ENCODE data around the gene B3GLCT. TPM values are rescaled to one million over a fixed set of nuclear protein-coding genes. Genes with fewer than 3 reads are reported as not detected.
"Not testable (repeated sequence)": the region's sequence is repeated elsewhere in the genome, so short reads cannot be mapped to it uniquely, and the experiment has no call there.

The B3GLCT gene
- total RNA-seq, 4 donors from 2014 or later, result 5.4 to 14.1 (median 6.6) TPM

DNA sequence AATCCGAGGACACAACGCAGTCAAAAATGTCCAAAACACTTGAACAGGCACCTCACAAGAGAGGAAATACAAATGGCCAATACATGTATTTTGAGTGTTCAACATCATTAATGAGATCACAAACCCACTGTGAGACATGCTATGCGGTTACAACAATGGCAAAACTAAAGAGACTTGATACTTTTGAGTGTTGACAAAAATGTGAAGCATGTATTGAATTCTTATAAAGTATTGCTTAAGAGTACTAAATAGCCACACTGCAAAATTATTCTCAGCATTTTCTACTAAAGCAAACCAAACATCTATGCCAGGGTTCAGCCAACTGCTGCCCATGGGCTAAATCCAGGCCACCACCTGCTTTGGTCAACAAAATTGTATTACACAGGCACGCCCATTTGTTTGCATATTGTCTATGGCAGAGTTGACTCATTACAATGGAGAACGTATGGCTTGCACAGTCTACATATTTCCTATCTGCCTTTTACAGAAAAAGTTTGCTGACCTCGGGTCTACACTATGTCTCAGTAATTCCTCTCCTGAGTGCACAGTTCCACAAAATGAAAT is 135.3 kb downstream of the B3GLCT start:
- H3K4me3 ChIP-seq, result no peak overlapping the region
- TF ChIP-seq, protein P1, sequence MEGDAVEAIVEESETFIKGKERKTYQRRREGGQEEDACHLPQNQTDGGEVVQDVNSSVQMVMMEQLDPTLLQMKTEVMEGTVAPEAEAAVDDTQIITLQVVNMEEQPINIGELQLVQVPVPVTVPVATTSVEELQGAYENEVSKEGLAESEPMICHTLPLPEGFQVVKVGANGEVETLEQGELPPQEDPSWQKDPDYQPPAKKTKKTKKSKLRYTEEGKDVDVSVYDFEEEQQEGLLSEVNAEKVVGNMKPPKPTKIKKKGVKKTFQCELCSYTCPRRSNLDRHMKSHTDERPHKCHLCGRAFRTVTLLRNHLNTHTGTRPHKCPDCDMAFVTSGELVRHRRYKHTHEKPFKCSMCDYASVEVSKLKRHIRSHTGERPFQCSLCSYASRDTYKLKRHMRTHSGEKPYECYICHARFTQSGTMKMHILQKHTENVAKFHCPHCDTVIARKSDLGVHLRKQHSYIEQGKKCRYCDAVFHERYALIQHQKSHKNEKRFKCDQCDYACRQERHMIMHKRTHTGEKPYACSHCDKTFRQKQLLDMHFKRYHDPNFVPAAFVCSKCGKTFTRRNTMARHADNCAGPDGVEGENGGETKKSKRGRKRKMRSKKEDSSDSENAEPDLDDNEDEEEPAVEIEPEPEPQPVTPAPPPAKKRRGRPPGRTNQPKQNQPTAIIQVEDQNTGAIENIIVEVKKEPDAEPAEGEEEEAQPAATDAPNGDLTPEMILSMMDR (IDR thresholded peaks at IDR 0.05), result no peak
- TF ChIP-seq POLR2A (IDR thresholded peaks at IDR 0.05) (no peak), EP300 (IDR thresholded peaks at IDR 0.05) (no peak)
- WGBS, 2 donors, result 82 to 85% methylated on average over 6 of the region's 6 CpGs
- H3K27me3 ChIP-seq, result no peaks in the 10 kb centered on the region
- no peak overlapping the region for H3K27ac ChIP-seq
- no peaks in the 10 kb centered on the region for H3K36me3 ChIP-seq
- no peak for DNase-seq (ENCODE audit: low spot score in 2 of 2)
- H3K9me3 ChIP-seq, result peaks cover 0 to 26% (median 0%) of the 10 kb centered on the region in 4 donors
- H3K4me1 ChIP-seq, result no peaks in the 10 kb centered on the region

DNA sequence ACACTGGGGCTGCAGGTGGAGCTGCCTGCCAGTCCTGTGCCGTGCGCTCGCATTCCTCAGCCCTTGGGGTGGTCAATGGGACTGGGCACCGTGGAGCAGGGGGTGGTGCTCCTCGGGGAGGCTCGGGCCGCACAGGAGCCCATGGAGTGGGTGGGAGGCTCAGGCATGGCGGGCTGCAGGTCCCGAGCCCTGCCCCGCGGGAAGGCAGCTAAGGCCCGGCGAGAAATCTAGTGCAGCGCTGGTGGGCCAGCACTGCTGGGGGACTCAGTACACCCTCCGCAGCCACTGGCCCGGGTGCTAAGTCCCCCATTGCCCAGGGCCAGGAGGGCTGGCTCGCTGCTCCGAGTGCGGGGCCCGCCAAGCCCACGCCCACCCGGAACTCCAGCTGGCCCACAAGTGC is 139.8 kb downstream of the B3GLCT start:
- peaks cover 0 to 40% (median 0%) of the 10 kb centered on the region in 4 donors for H3K9me3 ChIP-seq
- H3K4me3 ChIP-seq; H3K27ac ChIP-seq; H3K4me1 ChIP-seq; DNase-seq (ENCODE audit: low spot score in 2 of 2); H3K36me3 ChIP-seq; H3K27me3 ChIP-seq: not testable (repeated sequence)
- WGBS, 2 donors, result 72 to 83% methylated on average over 5 to 8 of the region's 22 CpGs

DNA sequence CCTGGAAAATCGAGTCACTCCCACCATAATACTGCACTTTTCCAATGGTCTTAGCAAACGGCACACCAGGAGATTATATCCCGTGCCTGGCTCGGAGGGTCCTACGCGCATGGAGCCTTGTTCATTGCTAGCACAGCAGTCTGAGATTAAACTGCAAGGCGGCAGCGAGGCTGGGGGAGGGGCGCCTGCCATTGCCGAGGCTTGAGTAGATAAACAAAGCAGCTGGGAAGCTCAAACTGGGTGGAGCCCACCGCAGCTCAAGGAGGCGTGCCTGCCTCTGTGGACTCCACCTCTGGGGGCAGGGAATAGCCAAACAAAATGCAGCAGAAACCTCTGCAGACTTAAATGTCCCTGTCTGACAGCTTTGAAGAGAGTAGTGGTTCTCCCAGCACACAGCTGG is 141.1 kb downstream of the B3GLCT start:
- H3K4me1 ChIP-seq, H3K27me3 ChIP-seq: not testable (repeated sequence)
- 85 to 88% methylated on average over 12 of the region's 12 CpGs for WGBS, 2 donors

DNA sequence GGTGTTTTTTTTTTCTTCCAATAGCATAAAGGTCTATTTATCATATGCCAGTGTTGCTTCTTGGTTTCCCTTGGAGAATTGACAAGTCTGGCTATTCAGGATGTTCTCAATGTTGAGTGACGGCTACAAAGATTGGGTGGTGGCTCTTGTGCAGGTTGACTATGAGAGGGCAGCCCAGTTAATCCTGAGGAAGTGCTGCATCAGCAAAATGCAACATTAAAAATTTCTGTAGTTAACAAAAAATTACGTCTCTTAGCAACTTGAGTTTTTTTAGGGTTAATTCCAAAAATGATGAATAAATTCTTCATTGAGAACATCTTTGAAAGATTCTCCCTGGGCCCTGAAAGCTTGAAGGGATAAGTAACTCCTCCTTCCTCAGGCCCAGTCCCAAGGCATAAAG is 147.1 kb downstream of the B3GLCT start:
- no peaks in the 10 kb centered on the region for H3K4me1 ChIP-seq
- 65 to 86% methylated on average over 2 of the region's 2 CpGs for WGBS, 2 donors
- TF ChIP-seq POLR2A (IDR thresholded peaks at IDR 0.05), result no peak
- TF ChIP-seq, protein P1 (IDR thresholded peaks at IDR 0.05), result no peak
- TF ChIP-seq EP300 (IDR thresholded peaks at IDR 0.05), result no peak

More for the DNA sequence above, 141.1 kb downstream of the B3GLCT start:
- H3K4me3 ChIP-seq; DNase-seq (ENCODE audit: low spot score in 2 of 2); H3K27ac ChIP-seq; H3K36me3 ChIP-seq: not testable (repeated sequence)
- H3K9me3 ChIP-seq, result peaks cover 0 to 40% (median 0%) of the 10 kb centered on the region in 4 donors

DNA sequence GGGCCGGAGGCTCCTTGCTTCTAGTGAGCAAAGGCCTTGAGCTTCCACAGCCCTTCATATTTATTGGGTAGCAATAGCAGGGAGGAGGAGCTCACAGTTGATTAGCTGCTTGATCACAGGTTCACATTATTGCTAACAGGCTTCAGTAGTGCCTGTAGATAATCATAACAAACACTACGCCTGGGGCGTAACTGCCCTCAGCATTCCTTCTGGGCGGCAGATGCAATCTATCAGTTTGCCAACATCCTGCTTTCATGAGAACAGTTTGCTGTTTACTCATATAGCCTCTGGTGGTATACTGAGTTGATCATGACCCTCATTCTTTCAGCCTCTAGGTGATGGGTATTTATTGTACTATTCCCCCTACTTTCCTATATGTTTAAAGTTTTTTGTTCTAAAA is 149.4 kb downstream of the B3GLCT start:
- H3K9me3 ChIP-seq, result peaks cover 0 to under 1% (median 0%) of the 10 kb centered on the region in 4 donors
- no peaks in the 10 kb centered on the region for H3K36me3 ChIP-seq
- no peaks in the 10 kb centered on the region for H3K27me3 ChIP-seq
- H3K4me3 ChIP-seq, result no peak overlapping the region
- H3K4me1 ChIP-seq, result no peaks in the 10 kb centered on the region
- no peak overlapping the region for H3K27ac ChIP-seq
- no peak for DNase-seq (ENCODE audit: low spot score in 2 of 2)
- WGBS, 2 donors, result 85 to 89% methylated on average over 4 of the region's 4 CpGs
- no peak for TF ChIP-seq EP300 (IDR thresholded peaks at IDR 0.05)
- TF ChIP-seq POLR2A (IDR thresholded peaks at IDR 0.05), result no peak
- TF ChIP-seq, protein P1 (IDR thresholded peaks at IDR 0.05), result no peak

More for the DNA sequence above, 147.1 kb downstream of the B3GLCT start:
- Histone ChIP-seq H3K36me3 (no peaks in the 10 kb centered on the region), H3K27ac (no peak overlapping the region), H3K4me3 (no peak overlapping the region), H3K27me3 (no peaks in the 10 kb centered on the region), H3K9me3 (no peaks in the 10 kb centered on the region)
- DNase-seq (ENCODE audit: low spot score in 2 of 2), result no peak

DNA sequence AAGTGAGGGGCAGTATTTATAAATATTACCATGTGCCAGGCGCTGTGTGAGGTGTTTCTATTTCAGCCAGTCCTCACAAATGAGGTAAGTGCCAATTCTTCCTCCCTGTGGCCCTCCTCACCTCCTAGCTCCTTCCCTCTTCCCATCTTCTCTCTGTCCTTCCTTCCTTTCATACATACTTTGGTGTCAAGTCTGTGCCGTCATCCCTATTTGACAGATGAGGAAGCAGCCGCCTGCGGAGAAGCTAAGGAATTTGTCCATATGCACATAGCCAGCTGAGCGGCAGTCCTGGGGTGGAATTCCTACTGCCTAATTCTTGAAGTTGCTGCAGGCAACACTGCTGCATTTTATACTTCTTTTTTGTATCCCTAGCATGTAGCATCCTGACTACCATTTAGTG is 150.8 kb downstream of the B3GLCT start:
- TF ChIP-seq EP300 (IDR thresholded peaks at IDR 0.05), result no peak
- TF ChIP-seq, protein P1 (IDR thresholded peaks at IDR 0.05), result no peak
- no peak for TF ChIP-seq POLR2A (IDR thresholded peaks at IDR 0.05)
- H3K9me3 ChIP-seq, result peaks cover 0 to 14% (median 0%) of the 10 kb centered on the region in 4 donors
- DNase-seq (ENCODE audit: low spot score in 2 of 2), result no peak
- WGBS, 2 donors, result 78% methylated on average over 5 of the region's 5 CpGs
- H3K4me3 ChIP-seq, result no peak overlapping the region
- no peaks in the 10 kb centered on the region for H3K36me3 ChIP-seq
- no peaks in the 10 kb centered on the region for H3K4me1 ChIP-seq
- H3K27me3 ChIP-seq, result no peaks in the 10 kb centered on the region
- H3K27ac ChIP-seq, result no peak overlapping the region

All from tibial nerve (tissue), 4 donors.